ENCODE results near the gene EIF2D. TPM values are rescaled to one million over a fixed set of nuclear protein-coding genes. Genes with fewer than 3 reads are reported as not detected.
"Not testable (repeated sequence)": the region's sequence is repeated elsewhere in the genome, so short reads cannot be mapped to it uniquely, and the experiment has no call there.

Gene EIF2D
- total RNA-seq, 2 donors from 2014 or later: 40.5 to 41.1 TPM

GRCh38 chr1:206584683-206585082, 27.6 kb downstream of the EIF2D start:
- no peak overlapping the region for H3K27ac ChIP-seq
- ATAC-seq (ENCODE audit: insufficient number of reproducible peaks, low FRiP score, low read depth): no peak
- peaks cover 2 to 6% of the 10 kb centered on the region in 2 donors for H3K4me1 ChIP-seq (ENCODE audit: control insufficient read depth in 1 of 2, low read depth in 2 of 2)
- DNase-seq (ENCODE audit: low spot score): no peak
- no peaks in the 10 kb centered on the region for H3K9me3 ChIP-seq
- TF ChIP-seq CTCF (IDR thresholded peaks at IDR 0.05): no peak
- no peak overlapping the region for H3K4me3 ChIP-seq
- peaks cover 4% of the 10 kb centered on the region for H3K36me3 ChIP-seq
- H3K27me3 ChIP-seq (replicated peaks; ENCODE audit: insufficient read depth): no peaks in the 10 kb centered on the region

GRCh38 chr1:206583707-206584648, 28.3 kb downstream of the EIF2D start:
- no peak for ATAC-seq (ENCODE audit: insufficient number of reproducible peaks, low FRiP score, low read depth)
- Histone ChIP-seq H3K27me3 (replicated peaks; ENCODE audit: insufficient read depth) (no peaks in the 10 kb centered on the region), H3K9me3 (no peaks in the 10 kb centered on the region), H3K4me3 (no peak overlapping the region), H3K36me3 (peaks cover 4% of the 10 kb centered on the region), H3K27ac (no peak overlapping the region), H3K4me1 (ENCODE audit: control insufficient read depth in 1 of 2, low read depth in 2 of 2) (peaks cover 8 to 9% of the 10 kb centered on the region in 2 donors)
- peak; percentile 92 for TF ChIP-seq CTCF (IDR thresholded peaks at IDR 0.05)
- DNase-seq (ENCODE audit: low spot score): peak; percentile 28

GRCh38 chr1:206582971-206583706, 29.1 kb downstream of the EIF2D start:
- TF ChIP-seq CTCF (IDR thresholded peaks at IDR 0.05): no peak
- H3K36me3 ChIP-seq: peaks cover 4% of the 10 kb centered on the region
- DNase-seq (ENCODE audit: low spot score) (no peak), ATAC-seq (ENCODE audit: insufficient number of reproducible peaks, low FRiP score, low read depth) (no peak)
- H3K27me3 ChIP-seq (replicated peaks; ENCODE audit: insufficient read depth): no peaks in the 10 kb centered on the region
- peaks cover 8 to 9% of the 10 kb centered on the region in 2 donors for H3K4me1 ChIP-seq (ENCODE audit: control insufficient read depth in 1 of 2, low read depth in 2 of 2)
- no peak overlapping the region for H3K27ac ChIP-seq
- no peak overlapping the region for H3K4me3 ChIP-seq
- no peaks in the 10 kb centered on the region for H3K9me3 ChIP-seq

- Histone ChIP-seq H3K27me3 (replicated peaks; ENCODE audit: insufficient read depth) (no peaks in the 10 kb centered on the region), H3K36me3 (peaks cover 4% of the 10 kb centered on the region), H3K4me1 (ENCODE audit: control insufficient read depth in 1 of 2, low read depth in 2 of 2) (peaks cover 8 to 9% of the 10 kb centered on the region in 2 donors), H3K9me3 (no peaks in the 10 kb centered on the region), H3K27ac (no peak overlapping the region), H3K4me3 (no peak overlapping the region)
- DNase-seq (ENCODE audit: low spot score) (no peak), ATAC-seq (ENCODE audit: insufficient number of reproducible peaks, low FRiP score, low read depth) (no peak)
- no peak for TF ChIP-seq CTCF (IDR thresholded peaks at IDR 0.05)
Observed at GRCh38 chr1:206582537-206582936, 29.7 kb downstream of the EIF2D start.

- H3K27me3 ChIP-seq (replicated peaks; ENCODE audit: insufficient read depth): no peaks in the 10 kb centered on the region
- TF ChIP-seq CTCF (IDR thresholded peaks at IDR 0.05): no peak
- DNase-seq (ENCODE audit: low spot score) (no peak), ATAC-seq (ENCODE audit: insufficient number of reproducible peaks, low FRiP score, low read depth) (no peak)
- H3K4me3 ChIP-seq: no peak overlapping the region
- H3K27ac ChIP-seq: no peak overlapping the region
- H3K4me1 ChIP-seq (ENCODE audit: control insufficient read depth in 1 of 2, low read depth in 2 of 2): peaks cover 8 to 9% of the 10 kb centered on the region in 2 donors
- H3K9me3 ChIP-seq: no peaks in the 10 kb centered on the region
- H3K36me3 ChIP-seq: peaks cover 4% of the 10 kb centered on the region
Observed at GRCh38 chr1:206581571-206581981, 30.7 kb downstream of the EIF2D start.

GRCh38 chr1:206581114-206581497, 31.2 kb downstream of the EIF2D start:
- not testable (repeated sequence) for ATAC-seq (ENCODE audit: insufficient number of reproducible peaks, low FRiP score, low read depth); H3K27me3 ChIP-seq (replicated peaks; ENCODE audit: insufficient read depth); H3K9me3 ChIP-seq; H3K4me1 ChIP-seq (ENCODE audit: control insufficient read depth in 1 of 2, low read depth in 2 of 2); H3K4me3 ChIP-seq; DNase-seq (ENCODE audit: low spot score); H3K36me3 ChIP-seq
- H3K27ac ChIP-seq: peak overlapping the region in 1 of 2 donors; percentile 67

All from thoracic aorta (tissue), 2 donors.